Lung (tissue), 12 donors: ENCODE measurements around the gene ANKS1B. TPM values are rescaled to one million over a fixed set of nuclear protein-coding genes. Genes with fewer than 3 reads are reported as not detected.

Experiments
- ATAC-seq: fragments of 200-7000 bp; cut with Tn5 transposase; one replicate; pipeline ENCODE4 v1.9.1; 2020; ENCODE audit warnings: moderate number of reproducible peaks; ENCODE audit not compliant: insufficient read depth, low FRiP score
- DNase-seq, 3 donors: peaks; one replicate each; pipeline ENCODE4 v3.0.0-alpha.2; 2013 to 2017
- H3K27ac ChIP-seq, 2 donors: one replicate each; pipeline ENCODE4 v1.5.1; 2013; ENCODE audit warnings: mild to moderate bottlenecking in 2 of 2, moderate library complexity in 2 of 2, control low read depth in 1 of 2, inconsistent platforms in 1 of 2, low read depth in 1 of 2, low read length in 1 of 2
- H3K27me3 ChIP-seq, 3 donors: one replicate each; pipeline ENCODE4 v1.5.1; 2013; ENCODE audit warnings: low read length in 2 of 3; ENCODE audit not compliant: control insufficient read depth in 3 of 3, insufficient read depth in 3 of 3
- H3K36me3 ChIP-seq, 4 donors: one replicate each; pipeline ENCODE4 v1.5.1; 2013; ENCODE audit warnings: low read length in 4 of 4, mild to moderate bottlenecking in 1 of 4, moderate library complexity in 1 of 4; ENCODE audit not compliant: control insufficient read depth in 4 of 4, insufficient read depth in 4 of 4
- H3K4me1 ChIP-seq, 5 donors: one replicate each; pipeline ENCODE4 v1.5.1; 2013; ENCODE audit warnings: low read length in 5 of 5, mild to moderate bottlenecking in 2 of 5, moderate library complexity in 1 of 5; ENCODE audit not compliant: control insufficient read depth in 5 of 5, insufficient read depth in 5 of 5
- H3K4me3 ChIP-seq: one replicate; pipeline ENCODE4 v1.5.1; 2013; ENCODE audit warnings: mild to moderate bottlenecking, control low read depth, moderate library complexity
- H3K9ac ChIP-seq, 2 donors: one replicate each; pipeline ENCODE4 v1.5.1; 2013; ENCODE audit warnings: low read length in 2 of 2, control low read depth in 1 of 2; ENCODE audit not compliant: insufficient read depth in 1 of 2
- H3K9me3 ChIP-seq, 4 donors: one replicate each; pipeline ENCODE4 v1.5.1; 2013; ENCODE audit warnings: low read length in 3 of 4, mild to moderate bottlenecking in 1 of 4, moderate library complexity in 1 of 4; ENCODE audit not compliant: control insufficient read depth in 4 of 4, insufficient read depth in 3 of 4
- CTCF ChIP-seq: IDR thresholded peaks from 2 replicates; pipeline ENCODE4 v1.5.1; 2012; ENCODE audit warnings: mild to moderate bottlenecking; ENCODE audit errors: control extremely low read depth, extremely low read depth
- WGBS, 2 donors: extraction: QIAGEN DNeasy Blood & Tissue Kit; methylation state at CpG; one replicate each; pipeline ENCODE4 v1.1.7; 2013; 5-methylcytosine and 5-hydroxymethylcytosine counted together
- polyA plus RNA-seq, 2 donors: library from polyadenylated mRNA; stranded (reverse); fragments of 200-250 nt; gene quantifications; one replicate each; pipeline ENCODE4 v1.2.1, GENCODE V29; 2013
- total RNA-seq, 2 donors: library from RNA; depleted of rRNA in 1 of 2; stranded (reverse); fragments of >200 nt in 1 of 2; gene quantifications; one replicate each; pipeline ENCODE4 v1.2.1, GENCODE V29; 2014 to 2021
- donor health status: control.
- donor health status: control.
- donor health status: Bipolar disorder and iron deficiency.
- donor health status: healthy.
- donor health status: DM: yes; HTN: yes; CAD: no.

The ANKS1B gene
- total and polyA plus RNA-seq, 4 donors = 0.32 to 10.3 (median 3.7) TPM

DNA sequence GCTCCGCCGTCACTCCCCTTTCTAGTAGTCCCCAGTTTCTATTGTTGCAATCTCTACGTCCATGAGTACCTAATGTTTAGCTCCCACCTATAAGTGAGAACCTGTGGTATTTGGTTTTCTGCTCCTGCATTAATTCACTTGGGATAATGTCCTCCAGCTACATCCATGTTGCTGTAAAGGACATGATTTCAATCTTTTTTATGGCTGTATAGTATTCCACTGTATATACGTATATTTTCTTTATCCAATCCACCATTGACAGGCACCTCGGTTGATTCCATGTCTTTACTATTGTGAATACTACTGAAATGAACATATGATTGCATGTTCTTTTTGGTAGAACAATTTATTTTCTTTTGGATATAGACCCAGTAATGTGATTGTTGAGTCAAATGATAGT, 114.7 kb downstream of the ANKS1B start:
- H3K4me3 ChIP-seq = no peak overlapping the region
- no peak overlapping the region for H3K9ac ChIP-seq
- H3K36me3 ChIP-seq = no peaks in the 10 kb centered on the region
- 97 to 98% methylated on average over 5 of the region's 5 CpGs for WGBS, 2 donors
- no peaks in the 10 kb centered on the region for H3K27me3 ChIP-seq
- TF ChIP-seq CTCF = no peak
- ATAC-seq (no peak), DNase-seq (no peak)
- no peak overlapping the region for H3K27ac ChIP-seq
- no peaks in the 10 kb centered on the region for H3K4me1 ChIP-seq
- H3K9me3 ChIP-seq = no peaks in the 10 kb centered on the region

DNA sequence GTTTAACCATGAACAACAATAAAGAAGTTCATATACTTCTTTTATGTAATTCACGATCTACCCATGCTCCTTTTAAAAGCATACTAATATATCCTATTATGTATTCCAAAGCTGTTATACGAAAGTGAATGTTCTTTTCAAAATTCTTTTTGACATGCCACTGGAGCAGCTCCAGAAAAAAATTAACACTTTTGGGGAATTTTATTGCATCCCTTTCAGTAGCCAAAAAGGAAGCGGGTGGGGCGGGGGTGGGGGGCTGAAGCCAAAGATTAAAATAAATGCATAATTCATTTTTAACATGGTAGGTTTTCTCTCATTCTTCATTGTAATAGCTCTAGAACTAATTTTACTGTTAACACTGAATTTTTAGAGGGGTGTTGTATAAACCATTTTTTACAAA, 123.0 kb downstream of the ANKS1B start:
- 78 to 88% methylated on average over 4 of the region's 4 CpGs for WGBS, 2 donors

GRCh38 chr12:99859126-99859525, 125.6 kb downstream of the ANKS1B start:
- WGBS, 2 donors = 71 to 100% methylated on average over 1 of the region's 1 CpG
- DNase-seq (no peak), ATAC-seq (no peak)
- H3K9me3 ChIP-seq = no peaks in the 10 kb centered on the region
- no peaks in the 10 kb centered on the region for H3K4me1 ChIP-seq
- TF ChIP-seq CTCF = no peak
- H3K4me3 ChIP-seq = no peak overlapping the region
- H3K27me3 ChIP-seq = no peaks in the 10 kb centered on the region
- H3K27ac ChIP-seq = no peak overlapping the region
- no peaks in the 10 kb centered on the region for H3K36me3 ChIP-seq
- no peak overlapping the region for H3K9ac ChIP-seq

More for the DNA sequence above, 123.0 kb downstream of the ANKS1B start:
- Histone ChIP-seq H3K27me3 (no peaks in the 10 kb centered on the region), H3K4me3 (no peak overlapping the region), H3K4me1 (no peaks in the 10 kb centered on the region), H3K36me3 (no peaks in the 10 kb centered on the region), H3K9me3 (no peaks in the 10 kb centered on the region), H3K27ac (no peak overlapping the region), H3K9ac (no peak overlapping the region)
- no peak for DNase-seq
- no peak for TF ChIP-seq CTCF
- ATAC-seq = no peak

DNA sequence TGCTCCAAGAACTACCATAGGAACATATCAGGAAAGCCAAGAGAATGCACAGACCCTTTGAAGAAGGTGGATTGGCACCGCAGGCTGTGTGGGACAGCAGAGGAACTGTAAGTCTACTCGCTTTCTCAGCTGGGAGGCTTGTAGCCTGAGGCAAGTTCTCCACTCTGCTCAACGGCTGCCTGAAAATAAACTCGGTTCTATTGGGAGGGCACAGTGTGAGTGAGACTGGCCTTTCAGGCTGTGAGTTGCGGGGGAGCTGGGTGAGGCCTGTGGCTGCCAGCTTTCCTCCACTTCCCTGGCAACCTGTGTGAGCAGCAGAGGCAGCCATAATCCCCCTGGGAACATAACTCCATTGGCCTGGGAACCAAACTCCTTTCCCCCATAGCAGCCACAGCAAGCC, 132.1 kb downstream of the ANKS1B start:
- H3K9ac ChIP-seq = no peak overlapping the region
- WGBS, 2 donors = 85% methylated on average over 5 of the region's 5 CpGs
- H3K27ac ChIP-seq = no peak overlapping the region
- TF ChIP-seq CTCF = no peak
- H3K4me3 ChIP-seq = no peak overlapping the region
- no peak for ATAC-seq
- no peaks in the 10 kb centered on the region for H3K36me3 ChIP-seq
- H3K9me3 ChIP-seq = peaks cover 0 to 2% (median 0%) of the 10 kb centered on the region in 4 donors
- no peaks in the 10 kb centered on the region for H3K4me1 ChIP-seq
- DNase-seq = no peak
- H3K27me3 ChIP-seq = no peaks in the 10 kb centered on the region
